Measurements from ENCODE around the gene C5orf24.
"Not testable (repeated sequence)": the region's sequence is repeated elsewhere in the genome, so short reads cannot be mapped to it uniquely, and the experiment has no call there.

The C5orf24 gene

GRCh38 chr5:134845852-134846640 lies at the start of gene C5orf24:
Gene C5orf24 (plus strand): TSS chr5:134845968. CDS start chr5:134854901, 8,933 bp downstream.
- DNase-seq = peak; percentile 57 to 96 (median 90)

GRCh38 chr5:134798468-134798867 lies 47.3 kb upstream of the C5orf24 start:
- DNase-seq = no peak

- DNase-seq = no peak
Observed at GRCh38 chr5:134803821-134804220, 41.9 kb upstream of the C5orf24 start.

- DNase-seq = no peak
Observed at GRCh38 chr5:134813407-134813806, 32.4 kb upstream of the C5orf24 start.

- no peak for DNase-seq
Observed at GRCh38 chr5:134813827-134814226, 31.9 kb upstream of the C5orf24 start.

- DNase-seq = no peak
Observed at GRCh38 chr5:134817006-134817405, 28.8 kb upstream of the C5orf24 start.

GRCh38 chr5:134818776-134819175 lies 27.0 kb upstream of the C5orf24 start:
- DNase-seq = no peak

GRCh38 chr5:134819407-134819963 lies 26.3 kb upstream of the C5orf24 start:
- DNase-seq = no peak

- DNase-seq = no peak
Observed at GRCh38 chr5:134821841-134822240, 23.9 kb upstream of the C5orf24 start.

GRCh38 chr5:134824681-134825080 lies 21.1 kb upstream of the C5orf24 start:
- no peak for DNase-seq

- no peak for DNase-seq
Observed at GRCh38 chr5:134825212-134825611, 20.6 kb upstream of the C5orf24 start.

GRCh38 chr5:134833340-134834032 lies 12.3 kb upstream of the C5orf24 start:
- no peak for DNase-seq

- DNase-seq = no peak
Observed at GRCh38 chr5:134835623-134836022, 10.1 kb upstream of the C5orf24 start.

- DNase-seq = no peak
Observed at GRCh38 chr5:134837530-134838181, 8.1 kb upstream of the C5orf24 start.

GRCh38 chr5:134838361-134838760 lies 7.4 kb upstream of the C5orf24 start:
- DNase-seq = not testable (repeated sequence)

- no peak for DNase-seq
Observed at GRCh38 chr5:134840811-134841210, 5.0 kb upstream of the C5orf24 start.

- no peak for DNase-seq
Observed at GRCh38 chr5:134844252-134844651, 1.5 kb upstream of the C5orf24 start.

GRCh38 chr5:134845335-134845851 lies 375 bp upstream of the C5orf24 start:
- no peak for DNase-seq

GRCh38 chr5:134846641-134846960 lies 833 bp downstream of the C5orf24 start:
- peak in 2 of 51 donors; percentile 7 to 27 for DNase-seq

- DNase-seq = not testable (repeated sequence)
Observed at GRCh38 chr5:134849434-134849933, 3.7 kb downstream of the C5orf24 start.

GRCh38 chr5:134851307-134851923 lies 5.6 kb downstream of the C5orf24 start:
- DNase-seq = no peak

All from hypothalamus (tissue), 51 donors.